Stimulated activated CD8-positive, alpha-beta memory T cell treated with anti-CD3 and anti-CD28 coated beads, Interleukin-12 subunit alpha, Interleukin-12 subunit beta, amount 100 ng/mL, for 4 hours (primary cell): ENCODE results near the gene CBR1.
"Not testable (repeated sequence)": the region's sequence is repeated elsewhere in the genome, so short reads cannot be mapped to it uniquely, and the experiment has no call there.

ENCODE experiments used
- DNase-seq: peaks from one replicate; pipeline ENCODE4 v3.0.0-alpha.2; 2020; ENCODE audit warnings: low read depth

The CBR1 gene

DNA sequence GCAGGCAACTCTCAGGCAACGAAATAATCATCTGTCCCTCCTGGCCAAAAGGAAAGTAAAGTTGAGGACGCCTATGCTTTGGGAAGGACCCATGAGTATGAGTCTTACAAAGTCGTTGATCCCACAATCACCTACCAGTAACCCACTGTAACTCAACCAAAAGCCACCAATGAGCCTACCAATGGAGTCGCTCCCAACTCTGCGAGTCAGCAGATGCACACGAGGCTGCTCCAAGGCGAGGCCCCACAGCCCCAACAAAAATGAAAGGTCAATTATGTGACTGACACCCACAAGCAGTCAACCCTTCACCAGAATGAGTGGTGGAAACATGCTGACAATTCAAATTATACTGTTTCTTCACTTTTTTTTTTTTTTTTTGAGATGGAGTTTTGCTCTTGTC lies 21.5 kb upstream of the CBR1 start:
- no peak for DNase-seq

DNA sequence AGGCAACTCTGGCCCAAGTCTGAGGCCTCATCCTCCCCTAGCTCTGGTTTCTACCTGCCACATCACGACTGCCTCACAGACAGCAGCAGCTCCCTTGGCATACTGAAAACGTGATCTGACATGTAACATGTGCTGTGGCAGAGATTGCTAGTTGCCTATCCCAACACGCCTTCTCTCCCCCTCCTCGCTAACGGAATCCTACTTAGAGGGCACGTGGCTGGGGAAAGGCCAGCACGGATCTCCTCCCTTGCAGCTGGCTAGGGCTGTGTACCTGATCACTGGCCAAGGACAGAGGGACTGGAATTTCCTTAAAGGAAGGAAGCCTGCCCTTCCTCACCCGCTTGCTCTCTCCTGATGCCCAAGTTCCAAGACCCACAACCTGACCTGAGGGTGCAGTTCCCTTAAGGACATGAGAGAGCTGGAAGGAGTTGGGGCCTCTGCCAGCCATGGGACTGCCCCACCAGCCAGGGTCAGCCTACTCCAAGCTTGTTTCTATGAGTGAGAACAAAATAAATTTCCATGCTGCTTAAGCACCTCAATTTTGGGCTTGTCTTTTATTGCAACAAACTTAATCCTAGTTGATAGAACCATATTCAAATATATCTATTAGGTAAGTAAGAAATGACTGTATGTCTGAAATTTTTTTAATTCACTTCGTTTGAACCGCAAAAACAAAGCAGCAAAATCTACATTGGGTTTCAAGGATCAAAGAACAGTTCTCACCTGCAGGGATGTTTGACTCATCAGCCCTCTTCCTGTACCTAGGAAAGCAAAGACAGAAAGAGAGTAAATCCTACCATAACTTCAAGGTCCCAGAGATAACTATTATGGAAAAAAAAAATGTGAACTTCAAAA lies 16.7 kb upstream of the CBR1 start:
- no peak for DNase-seq

- DNase-seq, result no peak
These were observed 16.1 kb upstream of the CBR1 start for GRCh38 chr21:36053715-36054062.

DNA sequence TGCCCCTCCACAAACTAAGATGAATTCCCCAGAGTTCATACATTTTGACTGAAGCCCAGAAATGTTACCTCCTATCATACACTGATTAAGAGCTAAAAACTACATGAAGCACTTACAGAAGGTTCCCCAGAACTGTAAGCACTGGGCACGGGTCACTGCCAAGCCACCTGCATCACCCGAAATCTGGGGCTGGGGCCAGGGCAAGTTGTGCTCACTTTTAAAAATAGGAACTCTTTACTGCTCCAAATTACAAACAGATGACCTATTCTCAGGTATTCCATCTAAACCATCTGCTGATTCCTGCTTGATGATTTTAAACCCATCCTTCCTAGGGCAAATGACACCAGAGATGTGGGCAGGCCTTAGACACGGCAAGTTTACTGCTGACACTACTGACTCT lies 14.3 kb upstream of the CBR1 start:
- DNase-seq, result no peak

DNA sequence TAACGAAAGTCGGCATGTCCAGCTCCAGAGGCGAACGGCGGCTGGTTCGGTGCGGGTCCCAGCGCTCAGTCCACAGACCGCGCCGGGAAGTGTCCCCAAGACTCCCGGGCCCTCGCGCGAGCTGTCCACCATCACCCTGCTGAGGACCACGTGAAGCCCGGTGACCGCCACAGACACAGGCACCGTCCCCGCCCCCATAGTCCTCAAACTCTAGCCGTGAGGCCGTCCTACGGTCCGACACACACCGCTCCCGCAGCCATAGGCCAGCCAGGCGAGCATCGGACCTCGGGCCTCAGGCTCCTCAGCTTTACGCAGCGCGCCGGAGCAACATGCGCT lies 10.0 kb upstream of the CBR1 start:
- DNase-seq, result no peak

GRCh38 chr21:36060159-36060921 lies 9.5 kb upstream of the CBR1 start, which contains the start of gene SETD4:
Gene SETD4 (minus strand): TSS chr21:36060526. CDS start chr21:36058888, 1,638 bp downstream.
- peak; percentile 89 for DNase-seq

DNA sequence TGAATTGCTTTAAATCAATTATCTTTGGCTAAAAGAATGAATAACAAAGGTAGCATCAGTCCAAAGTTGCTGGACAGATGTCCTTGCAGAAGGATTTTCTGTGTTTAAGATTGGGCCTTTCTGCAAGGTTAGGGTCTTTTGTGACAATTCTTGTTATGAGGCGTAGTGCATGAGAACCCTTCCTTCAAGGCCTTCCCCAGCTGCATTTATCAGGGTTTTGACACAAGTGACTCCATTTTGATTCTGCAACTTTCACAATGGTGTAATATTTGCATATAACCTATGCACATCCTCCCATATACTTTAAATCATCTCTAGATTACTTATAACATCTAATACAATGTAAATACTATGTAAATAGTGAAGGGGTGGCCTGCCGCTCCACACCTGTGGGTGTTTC lies 8.4 kb upstream of the CBR1 start:
- DNase-seq, result no peak

DNA sequence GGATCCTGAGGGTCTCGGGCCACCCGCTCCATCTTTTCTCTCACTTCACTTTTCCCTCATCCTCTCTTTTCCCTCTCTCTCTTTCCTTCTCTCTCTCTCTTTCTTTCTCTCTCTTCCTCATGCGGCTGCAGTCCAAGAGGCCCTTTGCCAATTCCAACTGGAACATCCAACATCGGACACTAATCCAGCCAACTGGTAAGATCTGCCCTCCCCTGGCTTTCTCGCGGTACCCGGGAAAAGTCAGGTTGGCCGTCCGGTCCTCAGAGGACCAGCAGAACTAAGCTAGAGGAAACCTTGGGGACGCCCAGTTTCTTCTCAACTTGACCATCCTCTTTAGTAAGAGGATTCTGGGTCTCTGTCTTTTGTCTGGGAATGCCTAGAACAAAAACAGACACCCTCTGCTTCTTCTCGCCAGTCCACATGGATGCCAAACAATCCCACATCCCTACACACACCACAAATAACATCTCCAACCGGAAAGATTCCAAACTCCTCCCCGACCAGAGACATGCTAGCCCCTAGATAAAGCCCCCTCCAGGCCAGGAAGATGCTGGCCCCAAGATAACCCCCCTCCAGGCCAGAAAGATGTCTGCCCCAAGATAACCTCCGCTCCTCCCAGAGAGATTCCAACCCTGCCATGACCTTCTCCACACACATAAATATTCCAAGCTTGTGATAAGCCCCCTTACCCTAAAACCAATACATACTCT lies 6.3 kb upstream of the CBR1 start:
- no peak for DNase-seq

DNA sequence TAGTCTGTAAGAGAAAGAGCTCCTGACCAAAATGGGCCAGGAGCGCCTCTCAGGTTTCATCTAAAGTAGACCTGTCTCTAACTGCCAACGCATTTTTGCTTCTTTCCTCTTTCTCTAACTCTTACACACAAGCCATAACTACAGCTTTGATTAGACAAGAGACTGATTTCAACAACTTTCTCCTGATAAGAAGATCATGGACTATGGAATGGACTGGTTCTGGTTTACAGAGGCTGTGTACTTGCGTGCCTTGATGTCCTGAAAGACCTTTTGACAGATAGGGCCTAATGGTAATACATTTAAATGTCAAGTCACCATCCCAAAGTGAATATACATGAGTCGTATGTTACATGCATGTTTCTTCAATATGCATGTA lies 5.8 kb upstream of the CBR1 start:
- DNase-seq, result no peak

DNA sequence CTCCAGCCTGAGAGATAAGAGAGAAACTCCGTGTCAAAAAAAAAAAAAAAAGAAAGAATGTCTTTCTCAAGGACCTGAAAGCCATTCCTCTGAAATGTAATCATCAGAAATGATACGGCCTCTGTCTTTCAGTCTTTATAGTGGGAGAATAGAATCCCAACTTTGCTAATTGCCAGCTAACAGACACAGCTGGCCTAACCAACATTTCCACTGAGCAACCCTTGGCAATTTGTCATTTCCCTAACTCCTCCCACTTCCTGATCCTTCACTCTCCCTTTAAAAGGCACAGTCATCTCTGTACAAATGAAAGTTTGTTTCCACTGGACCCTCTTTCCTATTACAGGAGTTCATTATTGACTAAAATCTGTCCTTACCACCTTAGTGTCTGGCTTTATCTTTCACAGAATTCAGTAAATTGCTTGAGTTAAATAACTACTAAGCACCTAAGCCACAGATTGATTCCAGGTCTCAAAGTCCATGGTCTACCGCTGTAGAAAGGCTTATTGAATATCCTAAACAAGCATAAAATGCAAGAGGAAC lies 4.3 kb upstream of the CBR1 start:
- DNase-seq, result no peak

- DNase-seq, result no peak
These were observed 951 bp upstream of the CBR1 start for GRCh38 chr21:36068748-36069398.

GRCh38 chr21:36070999-36071398 lies 1.2 kb downstream of the CBR1 start:
- DNase-seq, result no peak

DNA sequence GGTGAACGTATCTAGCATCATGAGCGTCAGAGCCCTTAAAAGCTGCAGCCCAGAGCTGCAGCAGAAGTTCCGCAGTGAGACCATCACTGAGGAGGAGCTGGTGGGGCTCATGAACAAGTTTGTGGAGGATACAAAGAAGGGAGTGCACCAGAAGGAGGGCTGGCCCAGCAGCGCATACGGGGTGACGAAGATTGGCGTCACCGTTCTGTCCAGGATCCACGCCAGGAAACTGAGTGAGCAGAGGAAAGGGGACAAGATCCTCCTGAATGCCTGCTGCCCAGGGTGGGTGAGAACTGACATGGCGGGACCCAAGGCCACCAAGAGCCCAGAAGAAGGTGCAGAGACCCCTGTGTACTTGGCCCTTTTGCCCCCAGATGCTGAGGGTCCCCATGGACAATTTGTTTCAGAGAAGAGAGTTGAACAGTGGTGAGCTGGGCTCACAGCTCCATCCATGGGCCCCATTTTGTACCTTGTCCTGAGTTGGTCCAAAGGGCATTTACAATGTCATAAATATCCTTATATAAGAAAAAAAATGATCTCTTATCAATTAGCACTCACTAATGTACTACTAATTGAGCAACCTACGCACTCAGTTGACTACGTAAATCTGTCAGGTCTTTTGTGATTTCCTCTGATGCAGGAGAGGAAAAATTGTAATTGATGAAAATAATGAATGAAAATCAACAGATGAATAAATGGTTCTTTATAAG lies 2.8 kb downstream of the CBR1 start:
- no peak for DNase-seq

DNA sequence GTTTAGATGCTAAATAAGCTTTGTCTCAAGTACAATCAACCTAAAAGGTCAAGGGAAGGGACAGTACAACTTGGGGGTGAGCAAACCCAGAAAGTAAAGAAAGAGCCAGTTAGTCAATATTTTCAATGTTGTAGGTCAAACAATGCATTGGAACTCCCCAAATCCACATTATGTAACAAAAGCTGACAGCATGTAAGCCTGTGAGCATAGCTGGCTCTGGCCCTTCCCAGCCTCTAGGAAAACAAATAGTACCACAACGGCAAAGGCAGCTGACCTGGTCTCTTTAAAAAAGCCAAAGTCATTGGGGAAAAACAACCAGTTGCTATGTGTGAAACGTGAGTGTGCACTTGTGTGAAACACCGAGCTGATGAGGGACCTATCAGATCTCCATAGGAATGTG lies 3.4 kb downstream of the CBR1 start:
- no peak for DNase-seq

- DNase-seq, result not testable (repeated sequence)
These were observed 4.1 kb downstream of the CBR1 start for GRCh38 chr21:36073911-36074310.

DNA sequence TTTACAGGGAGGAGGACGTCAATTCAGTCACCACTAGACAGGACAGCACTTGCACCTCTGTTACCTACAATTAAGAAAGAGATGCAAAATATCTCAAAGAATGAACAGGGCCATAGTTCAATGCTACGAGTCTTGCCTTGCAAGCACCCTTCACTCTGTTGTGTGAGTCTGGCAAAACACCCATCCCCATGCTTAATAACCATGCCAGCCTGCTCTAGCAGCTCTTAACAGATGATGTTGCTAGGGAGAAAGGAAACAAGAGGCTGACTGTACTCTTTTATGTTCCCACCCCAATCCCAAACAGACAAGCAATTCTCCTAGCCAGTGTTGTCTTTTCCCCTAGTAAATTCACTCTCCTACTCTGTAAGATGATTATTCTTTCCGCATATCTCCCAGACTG lies 5.3 kb downstream of the CBR1 start:
- no peak for DNase-seq

DNA sequence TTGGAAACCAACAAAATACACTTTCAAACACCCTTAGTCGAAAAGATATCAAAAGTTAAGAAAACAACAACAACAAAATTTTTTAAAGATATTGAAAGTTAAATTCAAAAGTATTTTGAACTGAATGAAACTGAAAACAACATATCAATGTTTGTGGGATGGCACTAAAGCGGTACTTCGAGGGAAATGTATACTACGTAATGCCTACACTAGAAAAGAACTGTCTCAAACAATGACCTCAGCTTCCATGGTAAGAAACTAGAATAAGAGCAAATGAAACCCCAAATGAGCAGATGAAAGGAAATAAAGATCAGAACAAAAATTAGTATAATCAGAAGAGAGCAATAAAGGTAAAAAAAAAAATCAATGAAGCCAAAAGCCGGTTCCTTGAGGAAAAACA lies 6.1 kb downstream of the CBR1 start:
- no peak for DNase-seq

DNA sequence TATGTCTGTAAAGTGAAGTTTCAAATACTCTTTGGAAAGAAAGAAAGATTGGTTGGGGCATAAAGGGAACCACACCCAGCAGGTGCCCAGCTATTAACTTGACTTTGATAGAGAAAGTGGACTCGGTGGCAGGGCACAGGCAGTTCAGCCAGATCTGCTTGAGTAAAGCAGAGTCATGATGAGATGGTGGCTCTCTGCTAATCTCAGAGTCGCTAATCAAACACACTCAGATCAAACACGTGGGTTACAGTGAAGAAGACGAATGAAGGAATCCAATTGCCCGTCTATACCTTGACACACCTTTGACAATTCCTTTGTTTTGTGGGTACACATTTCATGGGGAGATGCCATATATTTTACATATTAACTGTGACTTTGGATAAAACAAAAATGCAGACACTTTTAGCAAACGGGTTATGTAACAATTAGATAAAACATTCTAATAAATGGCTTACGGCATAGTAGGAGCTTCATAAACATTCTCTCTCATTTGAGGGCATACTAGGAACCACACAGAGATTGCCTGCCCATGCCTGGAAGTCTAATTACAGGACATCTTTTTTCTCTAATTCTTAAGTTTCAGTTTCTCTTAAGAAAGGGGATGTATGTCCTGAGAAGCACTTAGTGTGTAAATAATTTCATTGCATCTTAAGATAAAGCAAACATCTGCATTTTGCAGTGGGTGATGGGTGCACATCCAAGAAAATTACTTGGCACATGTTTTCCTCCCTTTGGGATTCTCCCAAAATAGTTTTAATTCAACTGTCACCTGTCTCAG lies 7.2 kb downstream of the CBR1 start:
- no peak for DNase-seq

GRCh38 chr21:36077758-36078157 lies 7.9 kb downstream of the CBR1 start:
- DNase-seq, result no peak

GRCh38 chr21:36079010-36079649 lies 9.3 kb downstream of the CBR1 start:
- no peak for DNase-seq
